ENCODE results near the gene DMD.

- TF ChIP-seq POLR2A (IDR thresholded peaks at IDR 0.05; ENCODE audit: low read depth, low read length), result no peak
- no peak for TF ChIP-seq POLR2AphosphoS5 (IDR thresholded peaks at IDR 0.05; ENCODE audit: low read depth, low read length)
- no peak for TF ChIP-seq TAF1 (IDR thresholded peaks at IDR 0.05; ENCODE audit: borderline replicate concordance, low read depth, low read length)
Measured at GRCh38 chrX:32998776-32999175, 212.6 kb downstream of the DMD start.
